Forelimb muscle (tissue), 1 donor: Measurements from ENCODE around the gene MRGPRX2. TPM values are rescaled to one million over a fixed set of nuclear protein-coding genes. Genes with fewer than 3 reads are reported as not detected.

Experiments used
- polyA plus RNA-seq: library from polyadenylated mRNA; unstranded; fragments of 120-200 nt; gene quantifications from one replicate; pipeline ENCODE4 v1.2.1, GENCODE V29; 2013; ENCODE audit not compliant: insufficient read length

The MRGPRX2 gene
- polyA plus RNA-seq, 1 donor, result not detected

Other genes with a start within 250 kb of the MRGPRX2 start
- gene MRGPRX1, start 121.3 kb downstream of the MRGPRX2 start, polyA plus RNA-seq, result not detected
- gene ZDHHC13, start 56.5 kb upstream of the MRGPRX2 start, polyA plus RNA-seq, result 6.3 TPM
- 816 TPM for gene CSRP3, start 141.3 kb upstream of the MRGPRX2 start, polyA plus RNA-seq
- 22.4 TPM for gene E2F8, start 180.2 kb upstream of the MRGPRX2 start, polyA plus RNA-seq